HEK293 (cell line): ENCODE measurements around the gene R3HDM2.

Source experiments
- ELK4 ChIP-seq: IDR thresholded peaks from 2 replicates; pipeline ENCODE4 v1.6.1; 2011; ENCODE audit warnings: mild to moderate bottlenecking, low read depth, low read length, borderline replicate concordance
- GLI2 ChIP-seq: fragments of 450-650 bp; formaldehyde crosslinking; IDR thresholded peaks from 2 replicates; pipeline ENCODE4; 2017; ENCODE audit warnings: missing biosample characterization, missing genetic modification characterization, low read depth, borderline replicate concordance
- HIC1 ChIP-seq: fragments of 450-650 bp; formaldehyde crosslinking; IDR thresholded peaks from 2 replicates; pipeline ENCODE4 v1.5.1; 2016; ENCODE audit warnings: missing biosample characterization, missing genetic modification characterization
- HOXD13 ChIP-seq: sonication (generic); formaldehyde crosslinking; IDR thresholded peaks from 2 replicates; pipeline ENCODE4 v1.8.0; 2022; ENCODE audit warnings: missing genetic modification reagents, borderline replicate concordance
- KLF1 ChIP-seq: fragments of 450-650 bp; formaldehyde crosslinking; IDR thresholded peaks from 2 replicates; pipeline ENCODE4 v1.5.1; 2016; ENCODE audit warnings: missing biosample characterization, missing genetic modification characterization
- KLF16 ChIP-seq: fragments of 450-650 bp; formaldehyde crosslinking; IDR thresholded peaks from 2 replicates; pipeline ENCODE4 v1.5.1; 2017; ENCODE audit warnings: missing biosample characterization, missing genetic modification characterization
- KLF9 ChIP-seq: fragments of 450-650 bp; formaldehyde crosslinking; IDR thresholded peaks from 2 replicates; pipeline ENCODE4 v1.5.1; 2016; ENCODE audit warnings: missing biosample characterization, missing genetic modification characterization, low read depth
- REST ChIP-seq: fragments of 450-650 bp; formaldehyde crosslinking; IDR thresholded peaks from 2 replicates; pipeline ENCODE4 v1.5.1; 2016; ENCODE audit warnings: missing biosample characterization, missing genetic modification characterization
- SETDB1 ChIP-seq: IDR thresholded peaks from one replicate; pipeline ENCODE4 v1.6.1; 2017; ENCODE audit warnings: mild to moderate bottlenecking, low read length, moderate library complexity, mixed read lengths; ENCODE audit not compliant: insufficient read length
- ZBTB48 ChIP-seq: fragments of 450-650 bp; formaldehyde crosslinking; IDR thresholded peaks from 2 replicates; pipeline ENCODE4 v1.5.1; 2016; ENCODE audit warnings: missing biosample characterization, missing genetic modification characterization
- ZBTB7A ChIP-seq: fragments of 450-650 bp; formaldehyde crosslinking; IDR thresholded peaks from 2 replicates; pipeline ENCODE4 v1.5.1; 2016; ENCODE audit warnings: low read depth, missing biosample characterization, missing genetic modification characterization
- ZFHX2 ChIP-seq: fragments of 450-650 bp; formaldehyde crosslinking; conservative IDR thresholded peaks from 2 replicates; pipeline ENCODE4 v1.5.1; 2016; ENCODE audit warnings: missing biosample characterization, missing genetic modification characterization
- ZFP41 ChIP-seq: fragments of 450-650 bp; formaldehyde crosslinking; IDR thresholded peaks from 2 replicates; pipeline ENCODE4 v1.5.1; 2016; ENCODE audit warnings: missing biosample characterization, missing genetic modification characterization, borderline replicate concordance
- ZNF121 ChIP-seq: fragments of 450-650 bp; formaldehyde crosslinking; IDR thresholded peaks from 2 replicates; pipeline ENCODE4 v1.5.1; 2016; ENCODE audit warnings: missing biosample characterization, missing genetic modification characterization
- ZNF133 ChIP-seq: fragments of 450-650 bp; formaldehyde crosslinking; IDR thresholded peaks from 2 replicates; pipeline ENCODE4 v1.5.1; 2016; ENCODE audit warnings: missing biosample characterization, missing genetic modification characterization
- ZNF140 ChIP-seq: fragments of 450-650 bp; formaldehyde crosslinking; IDR thresholded peaks from 2 replicates; pipeline ENCODE4 v1.5.1; 2016; ENCODE audit warnings: missing biosample characterization, missing genetic modification characterization
- ZNF148 ChIP-seq: fragments of 450-650 bp; formaldehyde crosslinking; IDR thresholded peaks from 2 replicates; pipeline ENCODE4 v1.5.0; 2017; ENCODE audit warnings: missing biosample characterization, missing genetic modification characterization, borderline replicate concordance
- ZNF223 ChIP-seq: fragments of 450-650 bp; formaldehyde crosslinking; IDR thresholded peaks from 2 replicates; pipeline ENCODE4 v1.5.1; 2016; ENCODE audit warnings: missing biosample characterization, missing genetic modification characterization
- ZNF23 ChIP-seq: fragments of 450-650 bp; formaldehyde crosslinking; IDR thresholded peaks from 2 replicates; pipeline ENCODE4 v1.5.1; 2016; ENCODE audit warnings: missing biosample characterization, missing genetic modification characterization, borderline replicate concordance
- ZNF335 ChIP-seq: fragments of 450-650 bp; formaldehyde crosslinking; conservative IDR thresholded peaks from 2 replicates; pipeline ENCODE4 v1.5.1; 2016; ENCODE audit warnings: missing biosample characterization, missing genetic modification characterization
- ZNF354C ChIP-seq: fragments of 450-650 bp; formaldehyde crosslinking; IDR thresholded peaks from 2 replicates; pipeline ENCODE4 v1.5.1; 2016; ENCODE audit warnings: missing biosample characterization, missing genetic modification characterization, low read depth, borderline replicate concordance
- ZNF426 ChIP-seq: fragments of 450-650 bp; formaldehyde crosslinking; IDR thresholded peaks from 2 replicates; pipeline ENCODE4 v1.5.1; 2017; ENCODE audit warnings: missing biosample characterization, missing genetic modification characterization, mild to moderate bottlenecking, inconsistent platforms, moderate library complexity
- ZNF514 ChIP-seq: fragments of 450-650 bp; formaldehyde crosslinking; IDR thresholded peaks from 2 replicates; pipeline ENCODE4 v1.5.1; 2016; ENCODE audit warnings: missing biosample characterization, missing genetic modification characterization
- ZNF585B ChIP-seq: fragments of 450-650 bp; formaldehyde crosslinking; IDR thresholded peaks from 2 replicates; pipeline ENCODE4 v1.5.1; 2016; ENCODE audit warnings: missing biosample characterization, missing genetic modification characterization
- ZNF610 ChIP-seq: fragments of 450-650 bp; formaldehyde crosslinking; IDR thresholded peaks from 2 replicates; pipeline ENCODE4 v1.5.1; 2016; ENCODE audit warnings: missing biosample characterization, missing genetic modification characterization, borderline replicate concordance
- ZNF639 ChIP-seq: fragments of 450-650 bp; formaldehyde crosslinking; IDR thresholded peaks from 2 replicates; pipeline ENCODE4 v1.5.1; 2016; ENCODE audit warnings: missing biosample characterization, missing genetic modification characterization
- ZNF654 ChIP-seq: fragments of 450-650 bp; formaldehyde crosslinking; IDR thresholded peaks from 2 replicates; pipeline ENCODE4 v1.5.1; 2016; ENCODE audit warnings: low read depth, missing biosample characterization, missing genetic modification characterization
- ZNF660 ChIP-seq: fragments of 450-650 bp; IDR thresholded peaks from 2 replicates; pipeline ENCODE4 v1.5.1; 2018; ENCODE audit warnings: missing biosample characterization, mild to moderate bottlenecking, missing genetic modification characterization
- ZNF792 ChIP-seq: fragments of 450-650 bp; formaldehyde crosslinking; IDR thresholded peaks from 2 replicates; pipeline ENCODE4 v1.5.1; 2016; ENCODE audit warnings: missing biosample characterization, missing genetic modification characterization

The R3HDM2 gene

GRCh38 chr12:57430931-57431566, at the start of gene R3HDM2 (continued):
- TF ChIP-seq ZNF133 (no peak), ZNF639 (tag by site-specific recombination) (no peak), ZNF23 (tag by site-specific recombination) (no peak), ZNF335 (tag by site-specific recombination) (peak; percentile 41), ZNF121 (tag by site-specific recombination) (no peak), ZNF610 (tag by site-specific recombination) (no peak), ZNF585B (tag by site-specific recombination) (no peak), ELK4 (no peak), ZNF792 (no peak), ZNF426 (tag by site-specific recombination) (no peak), HIC1 (tag by site-specific recombination) (peak; percentile 64), ZFP41 (no peak), KLF9 (tag by site-specific recombination) (no peak), SETDB1 (no peak), ZBTB48 (no peak), ZBTB7A (tag by site-specific recombination) (no peak), ZNF223 (tag by site-specific recombination) (no peak), ZNF654 (tag by site-specific recombination) (no peak), ZNF354C (tag by site-specific recombination) (no peak), ZFHX2 (tag by site-specific recombination) (no peak), ZNF514 (tag by site-specific recombination) (no peak), KLF1 (tag by site-specific recombination) (no peak; the same call in 1 of the 2 replicates), GLI2 (tag by site-specific recombination) (no peak), ZNF660 (tag by site-specific recombination) (peak; percentile 57), HOXD13 (CRISPR knock-in tag) (no peak), ZNF140 (no peak), ZNF148 (tag by site-specific recombination) (no peak), KLF16 (tag by site-specific recombination) (peak; percentile 70), REST (tag by site-specific recombination) (no peak)
